Measurements from ENCODE around the gene SMAD9. TPM values are rescaled to one million over a fixed set of nuclear protein-coding genes. Genes with fewer than 3 reads are reported as not detected.

SMAD9 gene
- total RNA-seq, 4 donors from 2014 or later: 0.98 to 4.1 (median 2.1) TPM

- H3K4me3 ChIP-seq: no peak overlapping the region
- H3K27me3 ChIP-seq: no peaks in the 10 kb centered on the region
- peaks cover 3% of the 10 kb centered on the region for H3K36me3 ChIP-seq
- no peak overlapping the region for H3K27ac ChIP-seq
- no peaks in the 10 kb centered on the region for H3K4me1 ChIP-seq
- no peak for DNase-seq (ENCODE audit: low spot score in 2 of 2)
- no peaks in the 10 kb centered on the region for H3K9me3 ChIP-seq
- TF ChIP-seq, protein P1, sequence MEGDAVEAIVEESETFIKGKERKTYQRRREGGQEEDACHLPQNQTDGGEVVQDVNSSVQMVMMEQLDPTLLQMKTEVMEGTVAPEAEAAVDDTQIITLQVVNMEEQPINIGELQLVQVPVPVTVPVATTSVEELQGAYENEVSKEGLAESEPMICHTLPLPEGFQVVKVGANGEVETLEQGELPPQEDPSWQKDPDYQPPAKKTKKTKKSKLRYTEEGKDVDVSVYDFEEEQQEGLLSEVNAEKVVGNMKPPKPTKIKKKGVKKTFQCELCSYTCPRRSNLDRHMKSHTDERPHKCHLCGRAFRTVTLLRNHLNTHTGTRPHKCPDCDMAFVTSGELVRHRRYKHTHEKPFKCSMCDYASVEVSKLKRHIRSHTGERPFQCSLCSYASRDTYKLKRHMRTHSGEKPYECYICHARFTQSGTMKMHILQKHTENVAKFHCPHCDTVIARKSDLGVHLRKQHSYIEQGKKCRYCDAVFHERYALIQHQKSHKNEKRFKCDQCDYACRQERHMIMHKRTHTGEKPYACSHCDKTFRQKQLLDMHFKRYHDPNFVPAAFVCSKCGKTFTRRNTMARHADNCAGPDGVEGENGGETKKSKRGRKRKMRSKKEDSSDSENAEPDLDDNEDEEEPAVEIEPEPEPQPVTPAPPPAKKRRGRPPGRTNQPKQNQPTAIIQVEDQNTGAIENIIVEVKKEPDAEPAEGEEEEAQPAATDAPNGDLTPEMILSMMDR (IDR thresholded peaks at IDR 0.05): no peak
- no peak for TF ChIP-seq POLR2AphosphoS5 (IDR thresholded peaks at IDR 0.05)
- no peak for TF ChIP-seq EP300 (IDR thresholded peaks at IDR 0.05)
- no peak for TF ChIP-seq POLR2A (IDR thresholded peaks at IDR 0.05)
- WGBS: 68% methylated on average over 6 of the region's 6 CpGs
These were observed 71.6 kb downstream of the SMAD9 start for GRCh38 chr13:36848199-36848982.

GRCh38 chr13:36847606-36848005 lies 72.4 kb downstream of the SMAD9 start:
- DNase-seq (ENCODE audit: low spot score in 2 of 2): no peak
- Histone ChIP-seq H3K36me3 (peaks cover 2% of the 10 kb centered on the region), H3K27me3 (no peaks in the 10 kb centered on the region), H3K27ac (no peak overlapping the region), H3K9me3 (no peaks in the 10 kb centered on the region), H3K4me3 (no peak overlapping the region), H3K4me1 (no peaks in the 10 kb centered on the region)
- 61% methylated on average over 9 of the region's 9 CpGs for WGBS
- TF ChIP-seq POLR2A (IDR thresholded peaks at IDR 0.05): no peak
- no peak for TF ChIP-seq EP300 (IDR thresholded peaks at IDR 0.05)
- TF ChIP-seq, protein P1 (IDR thresholded peaks at IDR 0.05): no peak
- no peak for TF ChIP-seq POLR2AphosphoS5 (IDR thresholded peaks at IDR 0.05)

DNA sequence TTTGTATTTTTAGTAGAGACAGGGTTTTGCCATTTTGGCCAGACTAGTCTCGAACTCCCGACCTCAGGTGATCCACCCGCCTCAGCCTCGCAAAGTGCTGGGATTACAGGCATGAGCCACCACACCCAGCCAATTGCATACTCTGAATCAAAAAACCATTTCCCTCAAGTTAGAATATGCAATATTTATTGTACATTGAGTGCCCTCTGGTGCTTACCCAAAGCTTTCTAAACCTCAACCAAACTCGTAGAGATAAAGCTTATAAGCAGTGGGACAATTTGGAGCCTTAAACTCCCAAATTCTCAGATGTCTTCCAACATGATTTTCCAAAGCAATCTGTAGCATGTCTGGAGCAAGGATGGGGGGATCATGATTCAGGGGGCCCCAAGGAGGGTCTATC lies 78.6 kb downstream of the SMAD9 start:
- WGBS: 77% methylated on average over 5 of the region's 5 CpGs
- Histone ChIP-seq H3K27ac (no peak overlapping the region), H3K36me3 (no peaks in the 10 kb centered on the region), H3K4me3 (no peak overlapping the region), H3K9me3 (no peaks in the 10 kb centered on the region), H3K4me1 (no peaks in the 10 kb centered on the region), H3K27me3 (no peaks in the 10 kb centered on the region)
- DNase-seq (ENCODE audit: low spot score in 2 of 2): no peak
- TF ChIP-seq, protein P1 (IDR thresholded peaks at IDR 0.05): no peak
- TF ChIP-seq POLR2A (IDR thresholded peaks at IDR 0.05): no peak
- no peak for TF ChIP-seq POLR2AphosphoS5 (IDR thresholded peaks at IDR 0.05)
- TF ChIP-seq EP300 (IDR thresholded peaks at IDR 0.05): no peak

- DNase-seq (ENCODE audit: low spot score in 2 of 2): no peak
- WGBS: 56% methylated on average over 3 of the region's 3 CpGs
- H3K36me3 ChIP-seq: no peaks in the 10 kb centered on the region
These were observed 79.3 kb downstream of the SMAD9 start for GRCh38 chr13:36840718-36841250.

DNA sequence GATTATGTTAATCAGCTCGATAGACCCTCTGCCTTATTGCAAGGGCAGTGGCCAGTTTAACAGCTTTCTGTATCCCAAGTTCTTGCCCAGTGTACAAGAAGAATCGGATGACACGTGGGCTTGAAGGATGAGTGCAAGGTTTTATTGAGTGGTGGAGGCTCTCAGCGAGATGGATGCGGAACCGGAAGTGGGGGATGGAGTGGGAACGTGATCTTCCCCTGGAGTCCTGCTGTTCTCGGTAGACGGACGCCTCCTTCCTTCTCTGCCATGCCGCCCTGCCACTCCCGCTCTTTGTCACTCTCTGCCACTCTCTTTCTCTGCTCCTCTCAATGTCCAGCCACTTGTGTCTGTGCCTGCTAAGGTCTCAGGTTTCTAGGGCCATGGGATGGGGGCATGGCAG lies 80.1 kb downstream of the SMAD9 start:
- WGBS: 91% methylated on average over 12 of the region's 12 CpGs
- no peaks in the 10 kb centered on the region for H3K4me1 ChIP-seq

More at GRCh38 chr13:36840718-36841250, 79.3 kb downstream of the SMAD9 start:
- Histone ChIP-seq H3K27me3 (no peaks in the 10 kb centered on the region), H3K4me3 (no peak overlapping the region), H3K9me3 (no peaks in the 10 kb centered on the region), H3K27ac (no peak overlapping the region), H3K4me1 (no peaks in the 10 kb centered on the region)
- TF ChIP-seq, protein P1 (IDR thresholded peaks at IDR 0.05): no peak
- TF ChIP-seq EP300 (IDR thresholded peaks at IDR 0.05): no peak
- TF ChIP-seq POLR2A (IDR thresholded peaks at IDR 0.05): no peak
- TF ChIP-seq POLR2AphosphoS5 (IDR thresholded peaks at IDR 0.05): no peak

More for the DNA sequence above, 80.1 kb downstream of the SMAD9 start:
- no peaks in the 10 kb centered on the region for H3K36me3 ChIP-seq
- TF ChIP-seq POLR2A (IDR thresholded peaks at IDR 0.05): no peak
- no peaks in the 10 kb centered on the region for H3K9me3 ChIP-seq
- H3K4me3 ChIP-seq: no peak overlapping the region
- H3K27me3 ChIP-seq: no peaks in the 10 kb centered on the region
- DNase-seq (ENCODE audit: low spot score in 2 of 2): no peak
- H3K27ac ChIP-seq: no peak overlapping the region
